Measurements from ENCODE around the gene CRIP1. TPM values are rescaled to one million over a fixed set of nuclear protein-coding genes. Genes with fewer than 3 reads are reported as not detected.

Gene CRIP1
- total RNA-seq, 1 experiment from 2014 or later: 48.7 TPM

GRCh38 chr14:105447651-105448640 is 38.7 kb upstream of the CRIP1 start:
- Histone ChIP-seq H3K9me2 (replicated peaks; ENCODE audit: low read length) (no peaks in the 10 kb centered on the region), H2AFZ (ENCODE audit: low read length) (no peak overlapping the region), H3K79me2 (ENCODE audit: low read length) (no peaks in the 10 kb centered on the region), H3K4me1 (ENCODE audit: insufficient read depth, low read length) (no peaks in the 10 kb centered on the region), H3K36me3 (ENCODE audit: low read depth, low read length) (no peaks in the 10 kb centered on the region; the same call in 1 of the 2 replicates), H3K4me3 (ENCODE audit: low read length) (no peak overlapping the region), H3K9ac (ENCODE audit: low read length) (no peak overlapping the region), H3K9me3 (ENCODE audit: low read length) (no peaks in the 10 kb centered on the region), H4K20me1 (ENCODE audit: low read length) (no peaks in the 10 kb centered on the region), H3K4me2 (ENCODE audit: low read length) (no peak overlapping the region), H3K27ac (ENCODE audit: low read length) (no peak overlapping the region), H3F3A (ENCODE audit: low read length, unreplicated experiment) (no peaks in the 10 kb centered on the region), H3K27me3 (ENCODE audit: low read length) (no peaks in the 10 kb centered on the region)
- POLR2A ChIA-PET (ENCODE audit: unreplicated experiment): no interaction called here
- DNase-seq: no peak
- TF ChIP-seq, protein P1, sequence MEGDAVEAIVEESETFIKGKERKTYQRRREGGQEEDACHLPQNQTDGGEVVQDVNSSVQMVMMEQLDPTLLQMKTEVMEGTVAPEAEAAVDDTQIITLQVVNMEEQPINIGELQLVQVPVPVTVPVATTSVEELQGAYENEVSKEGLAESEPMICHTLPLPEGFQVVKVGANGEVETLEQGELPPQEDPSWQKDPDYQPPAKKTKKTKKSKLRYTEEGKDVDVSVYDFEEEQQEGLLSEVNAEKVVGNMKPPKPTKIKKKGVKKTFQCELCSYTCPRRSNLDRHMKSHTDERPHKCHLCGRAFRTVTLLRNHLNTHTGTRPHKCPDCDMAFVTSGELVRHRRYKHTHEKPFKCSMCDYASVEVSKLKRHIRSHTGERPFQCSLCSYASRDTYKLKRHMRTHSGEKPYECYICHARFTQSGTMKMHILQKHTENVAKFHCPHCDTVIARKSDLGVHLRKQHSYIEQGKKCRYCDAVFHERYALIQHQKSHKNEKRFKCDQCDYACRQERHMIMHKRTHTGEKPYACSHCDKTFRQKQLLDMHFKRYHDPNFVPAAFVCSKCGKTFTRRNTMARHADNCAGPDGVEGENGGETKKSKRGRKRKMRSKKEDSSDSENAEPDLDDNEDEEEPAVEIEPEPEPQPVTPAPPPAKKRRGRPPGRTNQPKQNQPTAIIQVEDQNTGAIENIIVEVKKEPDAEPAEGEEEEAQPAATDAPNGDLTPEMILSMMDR (conservative IDR thresholded peaks at IDR 0.05; ENCODE audit: low read depth, low read length): no peak
- TF ChIP-seq EZH2 (IDR thresholded peaks at IDR 0.05; ENCODE audit: low read length, unreplicated experiment) (no peak), EZH2phosphoT487 (IDR thresholded peaks at IDR 0.05; ENCODE audit: borderline replicate concordance, low read length) (no peak)
- ATAC-seq: peak; percentile 10; the same call in 1 of the 2 replicates
- BruUV-seq (replicated peaks): no TSS peak
- intact Hi-C loops (cut with micrococcal nuclease): loop anchor here (2.0 kb wide), 1 partner anchor 43 kb away; the partner anchor contains the start of gene TEDC1
- CTCF ChIA-PET: no interaction called here

GRCh38 chr14:105448706-105449111 is 38.0 kb upstream of the CRIP1 start:
- DNase-seq (peak; percentile 48), ATAC-seq (peak; percentile 79)
- ChIA-PET CTCF (no interaction called here), POLR2A (ENCODE audit: unreplicated experiment) (no interaction called here)
- Histone ChIP-seq H3F3A (ENCODE audit: low read length, unreplicated experiment) (no peaks in the 10 kb centered on the region), H3K9me2 (replicated peaks; ENCODE audit: low read length) (no peaks in the 10 kb centered on the region), H4K20me1 (ENCODE audit: low read length) (no peaks in the 10 kb centered on the region), H3K9ac (ENCODE audit: low read length) (no peak overlapping the region), H3K4me3 (ENCODE audit: low read length) (no peak overlapping the region), H3K9me3 (ENCODE audit: low read length) (no peaks in the 10 kb centered on the region), H3K27ac (ENCODE audit: low read length) (no peak overlapping the region), H3K4me2 (ENCODE audit: low read length) (no peak overlapping the region), H3K4me1 (ENCODE audit: insufficient read depth, low read length) (no peaks in the 10 kb centered on the region), H3K36me3 (ENCODE audit: low read depth, low read length) (no peaks in the 10 kb centered on the region; the same call in 1 of the 2 replicates), H2AFZ (ENCODE audit: low read length) (no peak overlapping the region), H3K27me3 (ENCODE audit: low read length) (no peaks in the 10 kb centered on the region), H3K79me2 (ENCODE audit: low read length) (no peaks in the 10 kb centered on the region)
- intact Hi-C loops (cut with micrococcal nuclease): loop anchor here (2.0 kb wide), 1 partner anchor 42 kb away; the partner anchor contains the start of gene TEDC1
- no TSS peak for BruUV-seq (replicated peaks)
- TF ChIP-seq, protein P1 (conservative IDR thresholded peaks at IDR 0.05; ENCODE audit: low read depth, low read length): peak; percentile 69
- no peak for TF ChIP-seq EZH2 (IDR thresholded peaks at IDR 0.05; ENCODE audit: low read length, unreplicated experiment)
